Vagina (tissue), 2 donors: ENCODE results near the gene BUD31.

Experiments
- POLR2A ChIP-seq, 2 donors: fragments of 450-650 bp; IDR thresholded peaks; one replicate each; pipeline ENCODE4 v1.6.1; 2017; ENCODE audit warnings: antibody characterized with exemption in 2 of 2, mild to moderate bottlenecking in 2 of 2, moderate library complexity in 2 of 2
- POLR2AphosphoS5 ChIP-seq, 2 donors: sonication (generic); formaldehyde crosslinking; IDR thresholded peaks; one replicate each; pipeline ENCODE4 v1.9.0; 2017; ENCODE audit warnings: antibody characterized with exemption in 2 of 2, mild to moderate bottlenecking in 2 of 2, low read depth in 1 of 2; ENCODE audit not compliant: insufficient read depth in 1 of 2

DNA sequence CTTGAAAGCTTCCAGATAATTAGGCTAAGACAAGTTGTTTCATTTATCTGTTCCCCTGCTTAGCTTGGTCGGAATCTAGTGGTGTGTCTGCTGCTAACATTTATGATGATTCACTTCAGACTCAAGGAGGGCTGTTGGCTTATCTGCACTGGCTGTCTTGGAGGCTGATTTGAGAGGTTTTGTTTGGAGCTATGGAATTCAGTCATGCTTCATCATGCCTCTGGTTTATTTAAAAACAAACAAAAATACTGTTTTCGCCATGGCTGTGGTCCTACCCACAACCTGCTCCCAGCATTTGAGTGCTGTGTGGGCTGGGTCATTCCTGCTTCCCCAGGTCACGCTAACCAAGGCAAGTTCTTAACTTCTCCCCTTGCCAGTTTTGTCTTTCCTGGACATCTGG is 46.0 kb upstream of the BUD31 start:
- no peak for TF ChIP-seq POLR2AphosphoS5 (IDR thresholded peaks at IDR 0.05; ENCODE audit: insufficient read depth in 1 of 2, low read depth in 1 of 2)
- TF ChIP-seq POLR2A (IDR thresholded peaks at IDR 0.05): no peak
